ENCODE data around the gene SLC44A2. TPM values are rescaled to one million over a fixed set of nuclear protein-coding genes. Genes with fewer than 3 reads are reported as not detected.

Gene SLC44A2
- polyA plus RNA-seq (2012; ENCODE audit: insufficient read depth, insufficient read length, low read depth): 5.8 TPM

- no peak for TF ChIP-seq CTCF (IDR thresholded peaks at IDR 0.05; ENCODE audit: low read depth, low read length)
- Histone ChIP-seq H3K4me3 (ENCODE audit: low read depth, low read length) (peak within 1 kb of the TSS; percentile 52), H3K36me3 (no peaks in the 10 kb centered on the region), H3K4me1 (no peaks in the 10 kb centered on the region), H3K27me3 (no peaks in the 10 kb centered on the region), H3K9me3 (no peaks in the 10 kb centered on the region)
- peak; percentile 53 for DNase-seq
These were observed at the start of gene SLC44A2 for GRCh38 chr19:10625003-10625761. SLC44A2 (plus strand) TSS chr19:10625553; CDS start chr19:10625634, 81 bp downstream.

GRCh38 chr19:10577951-10578350 is 47.4 kb upstream of the SLC44A2 start:
- no peak for TF ChIP-seq CTCF (IDR thresholded peaks at IDR 0.05; ENCODE audit: low read depth, low read length)
- Histone ChIP-seq H3K4me1 (no peaks in the 10 kb centered on the region), H3K4me3 (ENCODE audit: low read depth, low read length) (no peak overlapping the region)

GRCh38 chr19:10580979-10581631 is 44.2 kb upstream of the SLC44A2 start:
- peak; percentile 91 for DNase-seq
- Histone ChIP-seq H3K9me3 (no peaks in the 10 kb centered on the region), H3K27me3 (no peaks in the 10 kb centered on the region; the same call in 1 of the 2 replicates), H3K4me3 (ENCODE audit: low read depth, low read length) (peak overlapping the region; percentile 39), H3K36me3 (no peaks in the 10 kb centered on the region), H3K4me1 (no peaks in the 10 kb centered on the region)
- TF ChIP-seq CTCF (IDR thresholded peaks at IDR 0.05; ENCODE audit: low read depth, low read length): peak; percentile 100

More at GRCh38 chr19:10577951-10578350, 47.4 kb upstream of the SLC44A2 start:
- H3K9me3 ChIP-seq: no peaks in the 10 kb centered on the region
- no peaks in the 10 kb centered on the region for H3K27me3 ChIP-seq
- no peaks in the 10 kb centered on the region for H3K36me3 ChIP-seq
- DNase-seq: no peak

- TF ChIP-seq CTCF (IDR thresholded peaks at IDR 0.05; ENCODE audit: low read depth, low read length): no peak
- Histone ChIP-seq H3K9me3 (no peaks in the 10 kb centered on the region), H3K27me3 (peaks cover 7% of the 10 kb centered on the region), H3K36me3 (no peaks in the 10 kb centered on the region), H3K4me1 (no peaks in the 10 kb centered on the region), H3K4me3 (ENCODE audit: low read depth, low read length) (no peak overlapping the region)
- DNase-seq: no peak
These were observed 43.3 kb upstream of the SLC44A2 start for GRCh38 chr19:10582091-10582490.

- Histone ChIP-seq H3K36me3 (no peaks in the 10 kb centered on the region), H3K4me3 (ENCODE audit: low read depth, low read length) (no peak overlapping the region), H3K27me3 (peaks cover 16% of the 10 kb centered on the region), H3K9me3 (no peaks in the 10 kb centered on the region), H3K4me1 (no peaks in the 10 kb centered on the region)
- TF ChIP-seq CTCF (IDR thresholded peaks at IDR 0.05; ENCODE audit: low read depth, low read length): no peak
- DNase-seq: no peak
These were observed 42.1 kb upstream of the SLC44A2 start for GRCh38 chr19:10583036-10583776.
